Activated naive CD8-positive, alpha-beta T cell treated with anti-CD3 and anti-CD28 coated beads, Interleukin-2, amount 10 ng/mL, durations not matched to agents 7 days and 5 days (primary cell): ENCODE results near the gene NAGA. TPM values are rescaled to one million over a fixed set of nuclear protein-coding genes. Genes with fewer than 3 reads are reported as not detected.

Source experiments
- ATAC-seq: fragments of 150-1000 bp; cut with Tn5 transposase; one replicate; pipeline ENCODE4 v1.10.0; 2021; ENCODE audit warnings: low read depth, moderate library complexity
- POLR2A ChIA-PET: fragments of 350-600 bp; sonication (Branson Sonifier 250); formaldehyde crosslinking; loops from one replicate; lab custom pipeline; 2021; ENCODE audit warnings: antibody characterized with exemption; lab: Charles Lee
- DNase-seq: peaks from one replicate; pipeline ENCODE4 v3.0.0; 2021
- H3K27ac Mint-ChIP-seq: one replicate; pipeline ENCODE4 v1.8.0; 2022; ENCODE audit warnings: mild to moderate bottlenecking, mixed read lengths
- H3K27me3 Mint-ChIP-seq: one replicate; pipeline ENCODE4 v1.8.0; 2022; ENCODE audit warnings: mild to moderate bottlenecking, moderate library complexity, mixed read lengths
- H3K36me3 Mint-ChIP-seq: one replicate; pipeline ENCODE4 v1.8.0; 2021; ENCODE audit warnings: mild to moderate bottlenecking, mixed read lengths
- H3K4me1 Mint-ChIP-seq: one replicate; pipeline ENCODE4 v1.8.0; 2021; ENCODE audit warnings: mixed read lengths
- H3K4me3 Mint-ChIP-seq: one replicate; pipeline ENCODE4 v1.8.0; 2022; ENCODE audit warnings: mild to moderate bottlenecking, moderate library complexity, mixed read lengths
- H3K9me3 Mint-ChIP-seq: one replicate; pipeline ENCODE4 v1.8.0; 2021; ENCODE audit warnings: mixed read lengths
- total RNA-seq, 2 experiments: library from RNA; stranded (reverse); gene quantifications; one replicate each; pipeline ENCODE4 v1.2.3, GENCODE V29; 2021

NAGA gene
- total RNA-seq, 2 experiments from 2014 or later: 15.9 to 18.4 TPM

DNA sequence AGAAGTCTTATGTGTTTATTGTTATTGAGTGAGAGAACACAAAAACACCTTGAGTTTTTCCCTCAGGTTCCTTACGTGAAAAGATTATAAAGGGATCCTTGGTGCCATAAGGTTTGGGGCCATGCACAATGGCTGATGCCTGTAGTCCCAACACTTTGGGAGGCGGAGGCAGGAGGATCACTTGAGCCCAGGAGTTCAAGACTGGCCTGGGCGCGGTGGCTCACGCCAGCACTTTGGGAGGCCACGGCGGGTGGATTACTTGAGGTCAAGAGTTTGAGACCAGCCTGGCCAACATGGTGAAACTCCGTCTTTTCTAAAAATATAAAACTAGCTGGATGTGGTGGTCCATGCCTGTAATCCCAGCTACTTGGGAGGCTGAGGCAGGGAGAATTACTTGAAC lies 14.3 kb upstream of the NAGA start:
- Mint-ChIP-seq H3K4me3 (no peak overlapping the region), H3K27ac (no peak overlapping the region), H3K9me3 (no peaks in the 10 kb centered on the region), H3K27me3 (no peaks in the 10 kb centered on the region), H3K4me1 (peaks cover 20% of the 10 kb centered on the region), H3K36me3 (peaks cover 54% of the 10 kb centered on the region)
- ATAC-seq (no peak), DNase-seq (no peak)
- POLR2A ChIA-PET: interaction anchor here (0.7 kb wide), 1 partner anchor 36 kb away, joined by 3 read pairs; no protein-coding TSS in a partner anchor

DNA sequence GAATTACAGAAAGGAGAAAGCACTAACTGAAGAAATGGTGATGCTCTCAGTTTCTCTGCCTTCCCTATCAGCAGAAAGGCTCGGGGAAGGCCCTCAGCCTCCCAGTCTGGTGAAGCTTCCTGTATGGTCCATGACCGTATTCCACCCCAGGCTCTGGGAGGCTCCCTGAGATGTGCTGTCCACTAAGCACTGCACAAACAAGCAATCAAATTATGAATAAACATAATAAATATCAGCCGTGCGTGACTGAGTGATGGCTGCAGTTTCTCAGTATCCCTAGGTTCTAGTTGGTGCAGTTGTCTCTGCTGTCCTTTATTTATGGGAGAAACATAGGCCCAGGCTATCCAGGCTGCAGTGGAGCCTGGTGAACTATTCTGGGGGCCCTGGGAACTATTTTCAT lies 12.5 kb upstream of the NAGA start:
- H3K4me1 Mint-ChIP-seq: peaks cover 16% of the 10 kb centered on the region
- no peak for DNase-seq
- no peaks in the 10 kb centered on the region for H3K27me3 Mint-ChIP-seq
- H3K4me3 Mint-ChIP-seq: no peak overlapping the region
- no peaks in the 10 kb centered on the region for H3K9me3 Mint-ChIP-seq
- peaks cover 42% of the 10 kb centered on the region for H3K36me3 Mint-ChIP-seq
- H3K27ac Mint-ChIP-seq: no peak overlapping the region
- POLR2A ChIA-PET: interaction anchor here (0.5 kb wide), 1 partner anchor 531 kb away, joined by 3 read pairs; no protein-coding TSS in a partner anchor
- ATAC-seq: no peak

DNA sequence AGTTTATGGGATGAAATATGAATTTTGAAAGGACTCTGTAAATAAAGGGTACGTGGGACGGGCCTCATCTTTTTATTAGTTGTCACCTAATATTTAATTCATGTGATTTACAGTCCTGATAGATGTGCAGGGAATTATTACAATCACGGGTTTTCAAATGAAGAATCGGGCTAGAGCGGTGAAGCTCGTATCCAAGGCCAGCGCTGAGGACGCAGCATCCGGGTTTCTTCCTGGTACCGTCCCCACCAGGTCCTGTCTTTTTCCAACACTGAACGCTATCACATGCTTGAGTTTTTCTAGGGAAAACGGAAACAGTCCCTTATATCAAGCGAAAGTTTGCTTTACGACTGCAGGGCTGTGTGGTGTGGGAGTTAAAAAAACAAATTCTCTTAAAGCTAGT lies 9.7 kb upstream of the NAGA start:
- Mint-ChIP-seq H3K4me1 (peaks cover 16% of the 10 kb centered on the region), H3K27ac (peak overlapping the region; percentile 97), H3K9me3 (no peaks in the 10 kb centered on the region), H3K27me3 (no peaks in the 10 kb centered on the region), H3K4me3 (peak overlapping the region; percentile 97), H3K36me3 (peaks cover 32% of the 10 kb centered on the region)
- DNase-seq: peak; percentile 29
- POLR2A ChIA-PET: interaction anchor here (0.7 to 5.2 kb wide), 8 partner anchors 10 to 535 kb away, joined by 3 to 96 read pairs (median 3); partner anchors contain the start of genes CENPM, NAGA, NDUFA6 and POLDIP3
- ATAC-seq: no peak

DNA sequence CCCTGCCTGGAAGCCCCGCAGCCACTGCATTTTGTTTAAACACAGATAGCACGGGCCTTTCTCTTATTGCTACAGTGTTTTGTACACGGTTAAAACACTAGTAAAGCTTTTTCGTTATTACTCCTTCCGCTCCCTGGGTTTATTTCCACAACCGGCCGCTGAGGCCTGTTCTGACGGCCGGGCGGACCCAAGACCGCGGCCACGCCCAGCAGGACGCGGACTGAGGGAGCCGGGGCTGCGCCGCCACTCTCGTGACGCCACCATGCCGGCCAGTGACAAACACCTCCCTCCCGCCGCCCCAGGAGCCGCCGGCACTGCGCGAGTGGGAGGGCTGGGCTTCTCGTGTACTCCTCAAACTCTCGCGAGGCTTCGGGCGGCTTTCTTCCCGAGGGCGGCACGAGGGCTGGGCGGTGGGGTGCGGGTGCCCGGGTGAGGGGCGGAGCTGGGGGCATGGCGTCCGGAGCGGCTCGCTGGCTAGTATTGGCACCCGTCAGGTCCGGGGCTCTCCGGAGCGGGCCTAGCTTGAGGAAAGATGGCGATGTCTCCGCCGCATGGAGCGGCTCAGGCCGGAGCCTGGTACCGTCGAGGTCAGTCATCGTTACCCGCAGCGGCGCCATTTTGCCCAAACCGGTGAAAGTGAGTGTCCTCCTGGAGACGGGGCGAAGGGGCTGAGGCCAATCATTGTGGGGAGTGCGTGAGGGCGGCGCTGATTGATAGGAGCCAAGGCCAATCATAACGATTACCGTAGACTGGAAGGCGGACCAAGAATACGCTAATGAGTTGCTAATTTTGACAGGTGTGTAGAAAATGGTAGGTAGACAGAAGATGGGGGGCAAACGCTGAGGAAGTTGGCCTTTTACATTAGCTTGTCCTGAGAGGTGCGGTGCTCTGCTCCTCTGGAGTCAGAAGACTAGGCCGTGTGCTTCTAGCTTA lies 9.0 kb upstream of the NAGA start, which contains the start of gene SMDT1:
SMDT1 (plus strand) TSS at position 382 of the 933 bp plus-strand sequence; CDS start at position 451, 69 bp downstream.
- DNase-seq: peak; percentile 97
- Mint-ChIP-seq H3K9me3 (no peaks in the 10 kb centered on the region), H3K4me3 (peak within 1 kb of the TSS; percentile 97), H3K27ac (peak within 1 kb of the TSS; percentile 97), H3K36me3 (peaks cover 32% of the 10 kb centered on the region), H3K4me1 (peaks cover 19% of the 10 kb centered on the region), H3K27me3 (no peaks in the 10 kb centered on the region)
- peak; percentile 93 for ATAC-seq
- POLR2A ChIA-PET: interaction anchor here (0.9 to 5.2 kb wide), 10 partner anchors 9 to 535 kb away, joined by 3 to 96 read pairs (median 4); partner anchors contain the start of genes CENPM, NAGA, NDUFA6 and POLDIP3

DNA sequence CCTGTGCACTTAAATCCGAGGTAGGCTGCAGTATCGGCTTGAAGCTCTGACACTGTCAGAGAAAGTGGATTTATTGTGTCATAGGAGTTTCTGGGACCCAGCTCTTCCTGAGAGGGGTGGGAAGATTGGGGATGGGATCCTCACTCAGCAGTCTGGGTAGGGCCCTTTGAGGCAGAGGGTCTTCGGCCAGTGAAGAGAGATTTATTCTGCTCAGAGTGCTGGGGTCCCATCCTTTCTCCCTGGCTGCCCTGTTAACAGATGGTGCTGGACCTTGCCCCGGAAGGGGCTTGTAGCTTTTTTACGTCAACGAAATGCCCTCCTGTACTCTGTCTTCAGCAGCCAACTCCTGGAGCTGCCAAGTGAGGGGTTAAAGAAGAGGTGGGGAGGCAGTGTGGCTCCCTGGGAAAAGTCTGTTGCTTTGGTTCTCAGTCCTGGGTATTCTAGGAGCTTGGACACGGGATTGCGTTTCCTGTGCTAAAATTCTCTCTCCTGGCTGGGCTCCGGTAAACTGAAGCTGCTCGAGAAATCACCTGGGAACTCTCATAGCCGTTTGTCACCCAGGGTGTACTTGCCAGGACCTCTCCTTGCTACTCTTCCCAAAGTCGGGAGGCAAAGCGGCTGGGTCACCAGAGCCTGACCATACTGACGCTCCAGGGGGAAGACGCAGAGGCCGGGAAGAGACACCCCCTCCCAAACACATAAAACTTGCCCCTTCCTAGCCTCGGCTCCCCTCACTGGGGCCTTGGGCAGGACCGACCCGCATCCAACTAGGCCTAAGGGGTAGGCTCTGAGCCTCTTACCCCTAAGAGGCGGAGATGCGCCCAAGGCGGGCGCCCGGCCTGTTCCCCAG lies 8.1 kb upstream of the NAGA start:
- POLR2A ChIA-PET: interaction anchor here (0.9 to 5.2 kb wide), 8 partner anchors 9 to 366 kb away, joined by 3 to 96 read pairs (median 5); partner anchors contain the start of genes NAGA, NDUFA6, SMIM45 and WBP2NL
- H3K27me3 Mint-ChIP-seq: no peaks in the 10 kb centered on the region
- peaks cover 25% of the 10 kb centered on the region for H3K36me3 Mint-ChIP-seq
- H3K27ac Mint-ChIP-seq: peak overlapping the region; percentile 97
- H3K4me3 Mint-ChIP-seq: peak overlapping the region; percentile 97
- peaks cover 18% of the 10 kb centered on the region for H3K4me1 Mint-ChIP-seq
- DNase-seq (no peak), ATAC-seq (no peak)
- H3K9me3 Mint-ChIP-seq: no peaks in the 10 kb centered on the region

DNA sequence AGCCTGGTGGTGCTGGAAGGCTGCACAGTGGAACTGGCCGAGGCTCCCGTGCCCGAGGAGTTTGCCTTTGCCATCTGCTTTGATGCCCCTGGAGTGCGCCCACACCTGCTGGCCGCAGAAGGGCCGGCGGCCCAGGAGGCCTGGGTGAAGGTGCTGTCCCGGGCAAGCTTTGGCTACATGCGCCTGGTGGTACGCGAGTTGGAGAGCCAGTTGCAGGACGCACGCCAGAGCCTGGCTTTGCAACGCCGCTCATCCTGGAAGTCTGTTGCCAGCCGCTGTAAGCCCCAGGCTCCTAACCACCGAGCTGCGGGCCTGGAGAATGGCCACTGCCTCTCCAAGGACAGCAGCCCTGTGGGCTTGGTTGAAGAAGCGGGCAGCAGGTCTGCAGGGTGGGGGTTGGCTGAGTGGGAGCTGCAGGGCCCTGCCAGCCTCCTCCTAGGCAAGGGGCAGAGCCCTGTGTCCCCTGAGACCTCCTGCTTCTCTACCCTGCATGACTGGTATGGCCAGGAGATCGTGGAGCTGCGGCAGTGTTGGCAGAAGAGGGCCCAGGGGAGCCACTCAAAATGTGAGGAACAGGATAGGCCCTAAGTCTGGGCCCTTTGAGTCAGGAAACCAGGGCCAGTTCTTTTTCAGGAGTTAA lies 7.0 kb upstream of the NAGA start:
- H3K9me3 Mint-ChIP-seq: no peaks in the 10 kb centered on the region
- peaks cover 21% of the 10 kb centered on the region for H3K4me1 Mint-ChIP-seq
- DNase-seq (peak; percentile 25), ATAC-seq (no peak)
- no peak overlapping the region for H3K27ac Mint-ChIP-seq
- H3K36me3 Mint-ChIP-seq: peaks cover 20% of the 10 kb centered on the region
- no peaks in the 10 kb centered on the region for H3K27me3 Mint-ChIP-seq
- no peak overlapping the region for H3K4me3 Mint-ChIP-seq
- POLR2A ChIA-PET: interaction anchor here (1.2 to 5.2 kb wide), 2 partner anchors 12 to 128 kb away, joined by 4 to 96 read pairs; partner anchors contain the start of gene NDUFA6

DNA sequence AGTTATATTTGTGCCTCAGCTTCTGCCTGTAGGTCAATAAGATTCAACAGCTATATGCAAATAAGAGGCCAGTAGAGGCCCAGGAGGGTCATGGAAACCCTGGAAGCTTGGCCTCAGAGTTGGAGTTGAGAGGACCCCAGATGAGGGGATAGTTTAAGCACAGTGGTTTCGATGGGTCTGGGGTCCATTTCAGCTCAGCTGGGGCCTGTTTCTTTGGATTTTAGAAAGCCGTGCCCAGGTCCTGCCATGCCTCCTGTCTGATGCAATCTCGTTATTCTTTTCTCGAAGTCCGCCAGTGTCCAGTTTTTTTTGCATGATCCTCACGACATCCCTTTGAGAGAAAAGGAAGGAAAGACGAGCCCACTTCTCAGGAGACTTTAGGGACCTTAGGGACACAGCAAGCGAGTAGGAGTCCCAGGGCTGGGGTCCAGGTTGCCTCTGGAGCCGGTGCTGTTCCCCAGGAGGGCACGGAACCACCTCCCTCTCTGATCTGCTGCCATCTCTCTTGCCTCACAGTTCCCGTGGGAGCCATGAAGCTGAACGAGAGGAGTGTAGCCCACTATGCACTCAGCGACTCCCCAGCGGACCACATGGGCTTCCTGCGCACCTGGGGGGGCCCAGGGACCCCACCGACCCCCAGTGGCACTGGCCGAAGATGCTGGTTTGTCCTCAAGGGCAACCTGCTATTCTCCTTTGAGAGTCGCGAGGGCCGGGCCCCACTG lies 6.3 kb upstream of the NAGA start:
- no peak for ATAC-seq
- POLR2A ChIA-PET: interaction anchor here (1.0 to 5.2 kb wide), 3 partner anchors 13 to 538 kb away, joined by 3 to 96 read pairs (median 12); partner anchors contain the start of genes NDUFA6 and POLDIP3
- H3K27ac Mint-ChIP-seq: peak overlapping the region; percentile 45
- H3K4me3 Mint-ChIP-seq: no peak overlapping the region
- H3K4me1 Mint-ChIP-seq: peaks cover 19% of the 10 kb centered on the region
- H3K36me3 Mint-ChIP-seq: peaks cover 14% of the 10 kb centered on the region
- peak; percentile 29 for DNase-seq
- H3K9me3 Mint-ChIP-seq: no peaks in the 10 kb centered on the region
- no peaks in the 10 kb centered on the region for H3K27me3 Mint-ChIP-seq

DNA sequence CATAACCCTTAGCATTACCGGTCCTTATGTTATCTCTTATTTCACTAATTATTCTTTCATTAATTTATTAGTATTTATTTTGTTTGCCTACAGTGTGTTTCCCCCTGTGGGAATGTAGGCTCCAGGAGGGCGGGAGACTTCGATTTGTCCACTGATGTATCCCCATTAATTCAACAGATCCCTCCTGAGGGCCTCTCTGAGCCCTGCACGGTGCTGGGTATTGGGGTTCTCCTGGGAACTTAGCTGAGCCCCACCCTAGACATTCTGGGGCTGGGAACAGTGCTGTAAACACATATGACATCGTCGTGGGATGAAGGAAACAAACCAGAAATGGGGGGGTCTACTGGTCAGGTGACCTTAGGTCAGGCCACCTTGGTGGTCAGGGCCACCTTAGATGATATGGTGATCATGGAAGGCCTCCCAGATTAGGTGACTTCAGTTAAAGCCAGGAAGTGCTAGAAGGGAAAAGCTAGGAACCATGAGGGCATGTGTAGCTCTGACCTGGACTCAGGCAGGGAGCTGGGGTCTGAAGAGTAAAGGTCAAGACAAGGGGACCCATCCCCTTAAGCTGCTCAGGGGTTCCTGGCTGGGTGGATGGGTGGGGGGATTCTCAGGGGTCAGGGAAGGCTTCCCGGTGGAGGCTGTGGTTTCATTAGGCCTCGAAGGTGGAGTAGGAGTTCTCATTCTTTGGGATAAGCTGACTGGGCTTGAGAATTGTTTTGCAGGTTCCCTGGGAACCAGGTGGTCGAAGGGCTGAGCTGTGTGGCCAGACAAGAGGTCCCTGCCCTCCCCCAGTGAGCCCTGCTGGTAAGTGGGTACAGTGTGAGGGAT lies 4.4 kb upstream of the NAGA start:
- Mint-ChIP-seq H3K4me1 (peaks cover 20% of the 10 kb centered on the region), H3K4me3 (peak overlapping the region; percentile 64), H3K9me3 (no peaks in the 10 kb centered on the region), H3K27ac (peak overlapping the region; percentile 71), H3K27me3 (no peaks in the 10 kb centered on the region), H3K36me3 (peaks cover 9% of the 10 kb centered on the region)
- DNase-seq (no peak), ATAC-seq (no peak)
- POLR2A ChIA-PET: interaction anchor here (1.0 to 2.3 kb wide), 2 partner anchors 15 to 128 kb away, joined by 5 to 12 read pairs; partner anchors contain the start of genes CENPM and NDUFA6

DNA sequence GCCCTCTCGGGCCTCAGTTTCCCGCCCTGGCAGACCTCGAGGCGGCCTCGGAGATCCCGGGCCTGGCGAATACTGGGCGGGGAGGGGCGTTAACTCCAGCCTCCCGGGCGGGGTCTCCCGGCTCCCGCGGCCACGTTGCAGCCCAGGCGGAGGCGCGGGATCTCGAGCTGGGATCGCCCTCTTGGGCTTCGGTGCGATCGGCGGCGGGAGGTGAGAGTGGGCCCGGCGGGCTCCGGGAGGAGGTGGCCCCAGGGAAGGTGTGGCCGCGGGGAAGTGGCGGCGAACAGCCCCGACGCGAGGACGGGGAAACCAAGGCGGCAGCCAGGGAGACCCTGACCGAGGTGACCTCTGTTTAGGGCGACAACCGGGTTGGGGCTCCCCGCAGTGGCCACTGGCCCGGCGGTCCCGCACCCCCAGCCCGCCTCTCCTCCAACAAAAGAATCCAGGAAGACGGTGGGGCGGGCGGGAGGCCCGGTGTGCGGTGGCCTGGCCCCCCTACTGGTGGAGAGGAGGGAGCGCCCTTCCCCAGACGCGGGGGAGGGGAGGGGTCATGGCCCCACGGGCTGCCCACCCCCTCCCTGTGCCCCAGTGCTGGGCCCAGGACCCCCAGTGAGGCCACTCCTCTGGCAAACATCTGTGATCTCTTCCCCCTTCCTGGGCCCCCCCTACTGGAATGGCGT lies 3.7 kb upstream of the NAGA start, which contains the start of gene PHETA2:
PHETA2 (plus strand) TSS at position 117 of the 680 bp plus-strand sequence. CDS start 3,046 bp downstream, outside the sequence.
- no peaks in the 10 kb centered on the region for H3K9me3 Mint-ChIP-seq
- H3K27me3 Mint-ChIP-seq: no peaks in the 10 kb centered on the region
- H3K4me3 Mint-ChIP-seq: peak within 1 kb of the TSS; percentile 64
- ATAC-seq: no peak
- H3K4me1 Mint-ChIP-seq: peaks cover 20% of the 10 kb centered on the region
- DNase-seq: peak; percentile 71
- peak within 1 kb of the TSS; percentile 71 for H3K27ac Mint-ChIP-seq
- POLR2A ChIA-PET: interaction anchor here (1.2 to 1.3 kb wide), 2 partner anchors 17 to 128 kb away, joined by 4 to 5 read pairs; partner anchors contain the start of genes CENPM and NDUFA6
- peaks cover 8% of the 10 kb centered on the region for H3K36me3 Mint-ChIP-seq

DNA sequence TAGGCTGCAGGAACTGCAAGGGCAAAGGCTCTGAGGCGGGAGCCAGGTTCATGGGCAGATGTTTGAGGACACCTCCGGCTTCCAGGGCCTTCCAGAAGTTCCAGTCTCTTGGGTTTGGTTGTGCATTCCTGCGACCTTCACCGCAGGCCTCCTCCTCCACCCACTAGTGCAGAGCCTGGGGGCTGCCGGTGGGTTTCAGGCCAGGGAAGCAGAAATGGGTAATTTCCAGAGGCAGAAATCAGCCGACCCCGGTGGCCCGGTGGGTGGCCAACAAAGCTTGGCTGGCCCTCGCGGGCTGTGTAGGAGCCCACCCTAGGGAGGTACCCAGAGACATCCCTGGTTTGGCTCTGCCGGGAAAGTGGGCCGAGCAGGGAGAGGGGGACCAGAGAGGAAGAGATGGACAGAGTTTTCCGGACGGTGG lies 3.0 kb upstream of the NAGA start:
- Mint-ChIP-seq H3K27ac (peak overlapping the region; percentile 65), H3K4me3 (peak overlapping the region; percentile 64), H3K36me3 (peaks cover 8% of the 10 kb centered on the region), H3K9me3 (no peaks in the 10 kb centered on the region), H3K4me1 (peaks cover 19% of the 10 kb centered on the region), H3K27me3 (no peaks in the 10 kb centered on the region)
- ATAC-seq (no peak), DNase-seq (no peak)
- POLR2A ChIA-PET: interaction anchor here (1.2 to 1.3 kb wide), 2 partner anchors 17 to 127 kb away, joined by 4 to 5 read pairs; partner anchors contain the start of genes CENPM and NDUFA6
